ENCODE measurements around the gene NDUFB8. TPM values are rescaled to one million over a fixed set of nuclear protein-coding genes. Genes with fewer than 3 reads are reported as not detected.

NDUFB8 gene
- total and polyA plus RNA-seq, 10 of the 15 experiments (the other 5 are each of a cell fraction or from before 2014, with no cell fraction given) = 180 to 572 (median 382) TPM

GRCh38 chr10:100490531-100490930, 39.1 kb downstream of the NDUFB8 start:
- no peak for FAIRE-seq
- H4K20me1 ChIP-seq (ENCODE audit: control insufficient read depth, insufficient read depth) = no peaks in the 10 kb centered on the region
- TF ChIP-seq ZNF687 (IDR thresholded peaks at IDR 0.05) (no peak), BRCA1 (IDR thresholded peaks at IDR 0.05; ENCODE audit: low read depth, low read length) (no peak), FOS (IDR thresholded peaks at IDR 0.05; ENCODE audit: borderline replicate concordance, extremely low read depth, insufficient read length) (no peak)
- TF ChIP-seq, protein P1, sequence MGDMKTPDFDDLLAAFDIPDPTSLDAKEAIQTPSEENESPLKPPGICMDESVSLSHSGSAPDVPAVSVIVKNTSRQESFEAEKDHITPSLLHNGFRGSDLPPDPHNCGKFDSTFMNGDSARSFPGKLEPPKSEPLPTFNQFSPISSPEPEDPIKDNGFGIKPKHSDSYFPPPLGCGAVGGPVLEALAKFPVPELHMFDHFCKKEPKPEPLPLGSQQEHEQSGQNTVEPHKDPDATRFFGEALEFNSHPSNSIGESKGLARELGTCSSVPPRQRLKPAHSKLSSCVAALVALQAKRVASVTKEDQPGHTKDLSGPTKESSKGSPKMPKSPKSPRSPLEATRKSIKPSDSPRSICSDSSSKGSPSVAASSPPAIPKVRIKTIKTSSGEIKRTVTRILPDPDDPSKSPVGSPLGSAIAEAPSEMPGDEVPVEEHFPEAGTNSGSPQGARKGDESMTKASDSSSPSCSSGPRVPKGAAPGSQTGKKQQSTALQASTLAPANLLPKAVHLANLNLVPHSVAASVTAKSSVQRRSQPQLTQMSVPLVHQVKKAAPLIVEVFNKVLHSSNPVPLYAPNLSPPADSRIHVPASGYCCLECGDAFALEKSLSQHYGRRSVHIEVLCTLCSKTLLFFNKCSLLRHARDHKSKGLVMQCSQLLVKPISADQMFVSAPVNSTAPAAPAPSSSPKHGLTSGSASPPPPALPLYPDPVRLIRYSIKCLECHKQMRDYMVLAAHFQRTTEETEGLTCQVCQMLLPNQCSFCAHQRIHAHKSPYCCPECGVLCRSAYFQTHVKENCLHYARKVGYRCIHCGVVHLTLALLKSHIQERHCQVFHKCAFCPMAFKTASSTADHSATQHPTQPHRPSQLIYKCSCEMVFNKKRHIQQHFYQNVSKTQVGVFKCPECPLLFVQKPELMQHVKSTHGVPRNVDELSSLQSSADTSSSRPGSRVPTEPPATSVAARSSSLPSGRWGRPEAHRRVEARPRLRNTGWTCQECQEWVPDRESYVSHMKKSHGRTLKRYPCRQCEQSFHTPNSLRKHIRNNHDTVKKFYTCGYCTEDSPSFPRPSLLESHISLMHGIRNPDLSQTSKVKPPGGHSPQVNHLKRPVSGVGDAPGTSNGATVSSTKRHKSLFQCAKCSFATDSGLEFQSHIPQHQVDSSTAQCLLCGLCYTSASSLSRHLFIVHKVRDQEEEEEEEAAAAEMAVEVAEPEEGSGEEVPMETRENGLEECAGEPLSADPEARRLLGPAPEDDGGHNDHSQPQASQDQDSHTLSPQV (IDR thresholded peaks at IDR 0.05) = no peak
- H3K9ac ChIP-seq (ENCODE audit: control insufficient read depth, insufficient read depth, low read length) = no peak overlapping the region
- ChIA-PET RAD21 (ENCODE audit: unreplicated experiment) (no interaction called here), POLR2A (no interaction called here), SMC1A (ENCODE audit: uncharacterized antibody, unreplicated experiment) (interaction anchor here (1.4 kb wide), 1 partner anchor 9 kb away, joined by 3 read pairs; no protein-coding TSS in a partner anchor), CTCF (interaction anchor here (0.6 to 1.9 kb wide), 4 partner anchors 9 to 864 kb away, joined by 3 to 6 read pairs (median 4); no protein-coding TSS in a partner anchor)
- H3K4me2 ChIP-seq (ENCODE audit: control insufficient read depth, insufficient read depth) = no peak overlapping the region
- no peaks in the 10 kb centered on the region for H3K79me2 ChIP-seq (ENCODE audit: control insufficient read depth, insufficient read depth, low read length)
- H3K4me3 ChIP-seq = no peak overlapping the region
- no peak overlapping the region for H3K27ac ChIP-seq (ENCODE audit: control insufficient read depth, insufficient read depth)
- 95% methylated on average over 2 of the region's 2 CpGs for WGBS (ENCODE audit: insufficient coverage, insufficient replicate concordance, low lambda C conversion rate, missing lambda C conversion rate)
- H3K4me1 ChIP-seq (ENCODE audit: control insufficient read depth, insufficient read depth, low read length) = no peaks in the 10 kb centered on the region
- in situ Hi-C loops (cut with MboI) = no loop called here
- H3K9me3 ChIP-seq (replicated peaks; ENCODE audit: control insufficient read depth, insufficient read depth, low read length) = no peaks in the 10 kb centered on the region
- H3K27me3 ChIP-seq (replicated peaks in 1 of 2; ENCODE audit: control insufficient read depth in 2 of 2, insufficient read depth in 2 of 2, low read length in 1 of 2) = no peaks in the 10 kb centered on the region
- intact Hi-C loops (cut with micrococcal nuclease; ENCODE audit: unreplicated experiment) = no loop called here
- H3K36me3 ChIP-seq (ENCODE audit: control insufficient read depth in 2 of 2, insufficient read depth in 2 of 2, low read length in 1 of 2) = peaks cover 5 to 14% of the 10 kb centered on the region in 2 experiments; a peak in 3 of 4 replicates
- no peak overlapping the region for H2AFZ ChIP-seq (ENCODE audit: control insufficient read depth, low read depth, low read length)
- no TSS peak for BruUV-seq (replicated peaks)
- no peak for ATAC-seq
- no peak for DNase-seq (ENCODE audit: low read depth, low spot score)

Measured in GM12878 (cell line).